Prostate gland (tissue), 2 donors: Measurements from ENCODE around the gene TMOD3. TPM values are rescaled to one million over a fixed set of nuclear protein-coding genes. Genes with fewer than 3 reads are reported as not detected.

ENCODE experiments used
- DNase-seq: peaks from one replicate; pipeline ENCODE4 v3.0.0-alpha.2; 2019; ENCODE audit warnings: low spot score
- H3K27ac ChIP-seq, 2 donors: fragments of 200-600 bp; sonication (generic); 2 replicates each; pipeline ENCODE4 v1.5.1; 2017 to 2019
- H3K27me3 ChIP-seq: fragments of 200-600 bp; sonication (generic); replicated peaks from 2 replicates; pipeline ENCODE4 v1.5.1; 2019; ENCODE audit not compliant: insufficient read depth
- H3K36me3 ChIP-seq, 2 donors: fragments of 200-600 bp; sonication (generic); 1 replicate in 1 of 2; 2 replicates in 1 of 2; pipeline versions ENCODE4 v1.5.1 to v1.8.1; 2017 to 2019
- H3K4me1 ChIP-seq: fragments of 200-600 bp; sonication (generic); replicated peaks from 2 replicates; pipeline ENCODE4 v1.5.1; 2019
- H3K4me3 ChIP-seq, 2 donors: fragments of 200-600 bp; sonication (generic); 2 replicates each; pipeline ENCODE4 v1.5.1; 2017 to 2019
- H3K9me3 ChIP-seq: fragments of 200-600 bp; sonication (generic); 2 replicates; pipeline ENCODE4 v1.5.1; 2017
- CTCF ChIP-seq, 4 experiments: fragments of 200-600 bp in 2 of 4; fragments of 450-650 bp in 2 of 4; sonication (generic) in 2 of 4; IDR thresholded peaks; 1 replicate in 3 of 4; 2 replicates in 1 of 4; pipeline ENCODE4 v1.5.1; 2016 to 2019; ENCODE audit warnings: antibody characterized with exemption in 4 of 4, mild to moderate bottlenecking in 2 of 4, moderate library complexity in 2 of 4
- POLR2A ChIP-seq: fragments of 450-650 bp; IDR thresholded peaks from one replicate; pipeline ENCODE4 v1.6.1; 2016; ENCODE audit warnings: antibody characterized with exemption, mild to moderate bottlenecking
- POLR2AphosphoS5 ChIP-seq: sonication (generic); formaldehyde crosslinking; IDR thresholded peaks from one replicate; pipeline ENCODE4 v1.6.1; 2017; ENCODE audit warnings: antibody characterized with exemption
- WGBS: methylation state at CpG from one replicate; pipeline ENCODE4 v1.1.5; 2018; 5-methylcytosine and 5-hydroxymethylcytosine counted together
- intact Hi-C: fragments of 100-400 bp; cut with DNase I; formaldehyde crosslinking; loops from one replicate; pipeline ENCODE4 v1.14.2; 2022
- total RNA-seq, 2 donors: library from RNA; depleted of rRNA; stranded (reverse); fragments of >200 nt; gene quantifications; one replicate each; pipeline ENCODE4 v1.1.0, GENCODE V29; 2016

Gene TMOD3
- total RNA-seq, 2 donors from 2014 or later, result 17.2 to 19.6 TPM

- WGBS, result 26% methylated on average over 1 of the region's 1 CpG
- TF ChIP-seq POLR2A, result no peak
- TF ChIP-seq CTCF (IDR thresholded peaks at IDR 0.05), result no peak
- TF ChIP-seq POLR2AphosphoS5, result no peak
- H3K27ac ChIP-seq, result no peak overlapping the region
Observed at GRCh38 chr15:51809457-51809856, 20.0 kb upstream of the TMOD3 start.

GRCh38 chr15:51812598-51812997 lies 16.9 kb upstream of the TMOD3 start:
- no peak for TF ChIP-seq POLR2AphosphoS5
- no peak for TF ChIP-seq POLR2A
- TF ChIP-seq CTCF (IDR thresholded peaks at IDR 0.05), result no peak
- Histone ChIP-seq H3K27me3 (no peaks in the 10 kb centered on the region), H3K4me3 (no peak overlapping the region), H3K36me3 (no peaks in the 10 kb centered on the region), H3K9me3 (no peaks in the 10 kb centered on the region), H3K27ac (no peak overlapping the region), H3K4me1 (no peaks in the 10 kb centered on the region)
- DNase-seq, result no peak
- intact Hi-C loops, result no loop called here
- 85% methylated on average over 2 of the region's 2 CpGs for WGBS

More at GRCh38 chr15:51809457-51809856, 20.0 kb upstream of the TMOD3 start:
- DNase-seq, result no peak
- no peaks in the 10 kb centered on the region for H3K27me3 ChIP-seq
- no peaks in the 10 kb centered on the region for H3K4me1 ChIP-seq
- intact Hi-C loops, result no loop called here
- no peaks in the 10 kb centered on the region for H3K36me3 ChIP-seq
- H3K4me3 ChIP-seq, result no peak overlapping the region
- H3K9me3 ChIP-seq, result no peaks in the 10 kb centered on the region

GRCh38 chr15:51814606-51815005 lies 14.8 kb upstream of the TMOD3 start:
- H3K27ac ChIP-seq, result no peak overlapping the region
- intact Hi-C loops, result no loop called here
- no peaks in the 10 kb centered on the region for H3K27me3 ChIP-seq
- TF ChIP-seq POLR2AphosphoS5 (no peak), POLR2A (no peak), CTCF (IDR thresholded peaks at IDR 0.05) (no peak)
- no peaks in the 10 kb centered on the region for H3K4me1 ChIP-seq
- DNase-seq, result no peak
- H3K9me3 ChIP-seq, result no peaks in the 10 kb centered on the region
- H3K36me3 ChIP-seq, result no peaks in the 10 kb centered on the region
- H3K4me3 ChIP-seq, result no peak overlapping the region
- WGBS, result 90% methylated on average over 3 of the region's 3 CpGs

- H3K9me3 ChIP-seq, result no peaks in the 10 kb centered on the region
- no peak for DNase-seq
- TF ChIP-seq CTCF (IDR thresholded peaks at IDR 0.05) (no peak), POLR2A (no peak), POLR2AphosphoS5 (no peak)
- no peak overlapping the region for H3K27ac ChIP-seq
- H3K4me3 ChIP-seq, result no peak overlapping the region
- intact Hi-C loops, result no loop called here
- no peaks in the 10 kb centered on the region for H3K27me3 ChIP-seq
- H3K36me3 ChIP-seq, result no peaks in the 10 kb centered on the region
- no peaks in the 10 kb centered on the region for H3K4me1 ChIP-seq
Observed at GRCh38 chr15:51816611-51817010, 12.8 kb upstream of the TMOD3 start.

- no peaks in the 10 kb centered on the region for H3K36me3 ChIP-seq
- WGBS, result 65% methylated on average over 3 of the region's 3 CpGs
Observed at GRCh38 chr15:51818150-51818549, 11.3 kb upstream of the TMOD3 start.

More at GRCh38 chr15:51818150-51818549, 11.3 kb upstream of the TMOD3 start:
- no peak overlapping the region for H3K27ac ChIP-seq
- H3K4me3 ChIP-seq, result no peak overlapping the region
- H3K27me3 ChIP-seq, result no peaks in the 10 kb centered on the region
- DNase-seq, result no peak
- intact Hi-C loops, result no loop called here
- H3K4me1 ChIP-seq, result no peaks in the 10 kb centered on the region
- no peaks in the 10 kb centered on the region for H3K9me3 ChIP-seq
- TF ChIP-seq POLR2A (no peak), POLR2AphosphoS5 (no peak), CTCF (IDR thresholded peaks at IDR 0.05) (no peak)
